BJ (cell line): ENCODE measurements around the gene ZFYVE27. TPM values are rescaled to one million over a fixed set of nuclear protein-coding genes. Genes with fewer than 3 reads are reported as not detected.

Experiments
- CTCF ChIA-PET: fragments of 350-600 bp; formaldehyde crosslinking; extraction: SDS; loops from one replicate; lab custom pipeline; 2021; ENCODE audit warnings: antibody characterized with exemption, inconsistent platforms; lab: Yijun Ruan, JAX
- POLR2A ChIA-PET: fragments of 300-600 bp; sonication (Branson Sonifier 250); formaldehyde crosslinking; extraction: SDS; loops from one replicate; lab custom pipeline; 2021; ENCODE audit warnings: antibody characterized with exemption; lab: Charles Lee
- DNase-seq: peaks from one replicate; pipeline ENCODE4 v3.0.0-alpha.2; 2011; ENCODE audit warnings: low read depth
- H3K27me3 ChIP-seq: 2 replicates; pipeline ENCODE4 v1.6.0; 2011; ENCODE audit warnings: low read length; ENCODE audit not compliant: control insufficient read depth, insufficient read depth
- H3K36me3 ChIP-seq: 2 replicates; pipeline ENCODE4 v1.5.1; 2011; ENCODE audit warnings: low read length; ENCODE audit not compliant: control insufficient read depth, insufficient read depth
- H3K4me3 ChIP-seq: 2 replicates; pipeline ENCODE4 v1.5.1; 2011; ENCODE audit warnings: low read depth, mild to moderate bottlenecking, control low read depth, low read length
- polyA plus RNA-seq: library from polyadenylated mRNA; depleted of rRNA; stranded (reverse); fragments of >200 nt; gene quantifications from 2 replicates; pipeline ENCODE4 v1.2.3, GENCODE V29; 2011
- TF ChIP-seq, protein P1 (sequence below): IDR thresholded peaks from 2 replicates; pipeline ENCODE4 v1.5.1; 2011; ENCODE audit warnings: low read depth, mild to moderate bottlenecking, control low read depth, inconsistent platforms, low read length, moderate library complexity; ENCODE audit not compliant: insufficient read depth

ZFYVE27 gene
- polyA plus RNA-seq, 1 experiment = 22.9 TPM

DNA sequence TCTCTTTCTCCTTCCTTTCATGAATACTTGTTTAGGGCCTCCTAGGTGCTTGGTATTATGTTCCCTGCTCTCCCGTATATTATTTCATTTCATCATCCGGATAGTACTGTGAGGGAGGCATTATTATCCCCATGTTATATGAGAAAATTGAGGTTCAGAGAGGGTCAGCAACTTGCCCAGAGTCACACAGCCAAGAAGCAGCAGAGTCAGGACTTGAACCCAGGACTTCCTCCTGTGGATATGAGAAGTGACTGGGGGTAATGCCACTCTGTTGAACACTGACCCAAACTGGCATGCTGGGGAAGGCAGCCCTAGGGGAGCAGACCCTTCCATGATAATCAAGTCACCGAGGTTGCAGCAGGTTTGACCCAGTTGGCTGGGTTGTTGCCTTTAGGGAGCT is 43.0 kb downstream of the ZFYVE27 start:
- no peak for DNase-seq
- TF ChIP-seq, protein P1, sequence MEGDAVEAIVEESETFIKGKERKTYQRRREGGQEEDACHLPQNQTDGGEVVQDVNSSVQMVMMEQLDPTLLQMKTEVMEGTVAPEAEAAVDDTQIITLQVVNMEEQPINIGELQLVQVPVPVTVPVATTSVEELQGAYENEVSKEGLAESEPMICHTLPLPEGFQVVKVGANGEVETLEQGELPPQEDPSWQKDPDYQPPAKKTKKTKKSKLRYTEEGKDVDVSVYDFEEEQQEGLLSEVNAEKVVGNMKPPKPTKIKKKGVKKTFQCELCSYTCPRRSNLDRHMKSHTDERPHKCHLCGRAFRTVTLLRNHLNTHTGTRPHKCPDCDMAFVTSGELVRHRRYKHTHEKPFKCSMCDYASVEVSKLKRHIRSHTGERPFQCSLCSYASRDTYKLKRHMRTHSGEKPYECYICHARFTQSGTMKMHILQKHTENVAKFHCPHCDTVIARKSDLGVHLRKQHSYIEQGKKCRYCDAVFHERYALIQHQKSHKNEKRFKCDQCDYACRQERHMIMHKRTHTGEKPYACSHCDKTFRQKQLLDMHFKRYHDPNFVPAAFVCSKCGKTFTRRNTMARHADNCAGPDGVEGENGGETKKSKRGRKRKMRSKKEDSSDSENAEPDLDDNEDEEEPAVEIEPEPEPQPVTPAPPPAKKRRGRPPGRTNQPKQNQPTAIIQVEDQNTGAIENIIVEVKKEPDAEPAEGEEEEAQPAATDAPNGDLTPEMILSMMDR = no peak
- Histone ChIP-seq H3K27me3 (0 out of 2 replicates have a peak, but pooled peaks cover 1% of the 10 kb centered on the region), H3K4me3 (no peak overlapping the region), H3K36me3 (no peaks in the 10 kb centered on the region)
- CTCF ChIA-PET = interaction anchor here (1.2 to 6.2 kb wide), 2 partner anchors 13 to 262 kb away, joined by 3 to 40 read pairs; no protein-coding TSS in a partner anchor
- POLR2A ChIA-PET = no interaction called here

DNA sequence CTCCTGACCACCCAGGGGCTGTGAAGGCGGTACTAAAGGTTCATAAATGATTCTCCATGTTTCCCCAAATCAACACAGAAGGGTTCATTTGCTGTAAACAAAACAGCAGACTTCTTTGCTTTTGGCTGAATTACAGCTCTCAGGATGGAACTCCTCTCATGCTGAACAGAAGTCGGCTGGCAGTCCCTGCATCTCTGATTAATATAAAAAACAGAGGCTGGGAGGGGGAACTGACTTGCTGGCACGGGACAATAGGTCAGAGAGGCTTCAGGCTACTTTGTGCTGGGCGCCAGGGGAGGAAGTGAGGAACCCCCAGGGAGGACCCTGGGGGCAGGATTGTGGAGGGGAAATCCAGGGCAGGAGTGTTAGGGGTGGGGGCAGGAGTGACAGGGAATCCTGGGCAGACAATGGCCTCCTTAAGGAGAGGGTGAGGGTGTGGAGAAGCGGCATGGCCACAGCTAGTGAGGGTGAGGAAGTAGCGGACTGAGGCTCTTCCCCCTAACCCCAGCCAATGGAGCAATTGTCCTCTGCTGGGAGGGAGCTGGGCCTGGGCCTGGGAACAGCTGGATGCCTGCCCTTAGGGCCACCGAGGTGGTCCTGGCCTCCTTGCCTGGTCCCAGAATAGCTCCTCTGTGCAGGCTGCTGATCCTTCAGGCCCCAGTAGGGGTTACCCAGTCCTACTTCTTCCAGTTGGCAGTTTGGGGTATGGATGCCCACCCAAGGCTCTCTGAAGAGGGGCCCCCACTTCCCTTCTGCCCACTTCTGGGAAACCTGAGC is 44.1 kb downstream of the ZFYVE27 start:
- H3K4me3 ChIP-seq = no peak overlapping the region
- ChIA-PET POLR2A (no interaction called here), CTCF (interaction anchor here (0.8 to 6.2 kb wide), 3 partner anchors 10 to 261 kb away, joined by 3 to 40 read pairs (median 3); no protein-coding TSS in a partner anchor)
- TF ChIP-seq, protein P1 = no peak
- 0 out of 2 replicates have a peak, but pooled peaks cover 1% of the 10 kb centered on the region for H3K27me3 ChIP-seq
- no peak for DNase-seq
- H3K36me3 ChIP-seq = no peaks in the 10 kb centered on the region

DNA sequence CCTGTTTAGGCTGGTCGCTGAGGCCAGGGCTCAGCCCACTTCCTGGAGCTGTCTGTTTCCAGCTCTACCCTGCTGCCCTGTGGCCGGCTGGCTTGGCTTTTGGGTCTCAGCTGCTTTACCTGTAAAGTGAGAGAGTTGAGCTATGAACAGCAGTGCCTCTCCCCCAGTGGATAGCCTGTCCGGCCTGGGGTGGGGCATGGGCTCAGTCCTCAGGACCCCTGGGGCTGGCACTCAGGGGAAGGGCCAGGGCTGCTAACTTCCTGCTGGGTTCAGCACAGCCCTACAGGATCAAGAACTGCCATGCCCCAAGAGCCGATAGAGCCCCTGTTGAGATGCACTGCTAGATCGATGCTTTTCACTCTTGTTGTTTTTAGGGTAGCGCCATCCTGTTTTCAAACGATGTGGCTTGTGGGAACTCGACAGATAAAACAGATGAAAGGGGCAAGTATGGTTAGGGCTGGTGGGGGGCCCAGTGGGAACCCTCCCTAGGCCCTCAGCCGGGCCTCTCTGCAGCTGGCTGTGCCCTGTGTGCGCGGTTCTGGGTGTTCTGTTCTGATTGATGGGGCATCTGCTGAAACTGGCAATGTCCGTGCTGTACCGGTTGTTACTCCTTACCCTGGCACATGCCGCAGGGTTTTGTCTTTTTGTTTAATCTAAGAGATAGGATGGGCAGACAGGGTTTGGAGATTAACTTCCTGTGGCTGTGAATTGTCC is 44.8 kb downstream of the ZFYVE27 start:
- no peak for DNase-seq
- ChIA-PET POLR2A (no interaction called here), CTCF (interaction anchor here (0.8 to 6.2 kb wide), 3 partner anchors 9 to 11 kb away, joined by 3 to 40 read pairs (median 4); no protein-coding TSS in a partner anchor)
- H3K27me3 ChIP-seq = peaks cover 1% of the 10 kb centered on the region; the same call in 1 of the 2 replicates
- no peaks in the 10 kb centered on the region for H3K36me3 ChIP-seq
- TF ChIP-seq, protein P1 = no peak
- no peak overlapping the region for H3K4me3 ChIP-seq

DNA sequence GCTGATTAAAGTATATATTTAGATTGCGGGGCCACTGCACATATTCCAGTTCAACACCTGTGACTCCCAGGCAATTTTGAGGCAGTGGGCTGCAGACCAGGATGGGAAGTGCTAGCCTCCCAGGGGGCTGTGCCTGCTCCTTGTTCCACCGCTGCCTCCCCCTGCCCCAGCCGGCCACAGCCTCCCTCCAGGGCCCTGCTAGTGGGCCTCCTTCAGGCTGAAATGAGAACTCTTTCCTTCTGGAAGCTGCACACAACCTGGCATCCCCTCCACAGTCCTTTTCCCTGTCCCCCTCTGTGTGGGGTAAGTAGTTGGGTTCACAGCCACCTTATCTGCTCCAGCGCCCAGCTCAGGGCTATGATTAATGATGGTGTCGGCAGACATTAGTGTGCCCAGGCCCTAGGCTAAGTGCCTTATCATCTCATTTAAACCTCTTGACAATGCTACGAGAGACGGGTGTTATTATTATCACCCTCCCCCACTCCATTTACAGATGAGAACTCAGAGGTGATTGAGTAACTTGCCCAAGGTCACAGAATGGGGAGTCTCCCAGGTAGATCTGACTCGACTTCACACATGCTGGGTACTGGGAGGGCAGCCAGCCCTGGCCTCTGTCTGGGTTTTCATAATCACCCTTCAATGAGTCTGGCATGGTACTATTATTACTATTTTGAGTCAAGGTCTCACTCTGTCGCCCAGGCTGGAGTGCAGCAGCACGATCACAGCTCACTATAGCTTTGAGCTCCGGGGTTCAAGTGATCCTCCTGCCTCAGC is 45.7 kb downstream of the ZFYVE27 start:
- TF ChIP-seq, protein P1 = no peak
- CTCF ChIA-PET = interaction anchor here (1.4 to 6.2 kb wide), 3 partner anchors 8 to 86 kb away, joined by 4 to 40 read pairs (median 4); no protein-coding TSS in a partner anchor
- DNase-seq = no peak
- peaks cover 3% of the 10 kb centered on the region; the same call in 1 of the 2 replicates for H3K27me3 ChIP-seq
- H3K4me3 ChIP-seq = no peak overlapping the region
- H3K36me3 ChIP-seq = no peaks in the 10 kb centered on the region
- POLR2A ChIA-PET = no interaction called here
